Thoracic aorta (tissue), 2 donors: ENCODE results near the gene PPP1CA. TPM values are rescaled to one million over a fixed set of nuclear protein-coding genes. Genes with fewer than 3 reads are reported as not detected.

ENCODE experiments used
- ATAC-seq: fragments of 150-250 bp; one replicate; pipeline ENCODE4 v1.8.0; 2017; ENCODE audit warnings: low read depth; ENCODE audit not compliant: insufficient number of reproducible peaks, low FRiP score
- DNase-seq: peaks from one replicate; pipeline ENCODE4 v3.0.0-alpha.2; 2020; ENCODE audit warnings: low spot score
- H3K27ac ChIP-seq, 2 donors: fragments of 200-600 bp; sonication (generic); 1 replicate in 1 of 2; 2 replicates in 1 of 2; pipeline ENCODE4 v1.5.1; 2016; ENCODE audit warnings: mild to moderate bottlenecking in 2 of 2, moderate library complexity in 2 of 2
- H3K27me3 ChIP-seq: fragments of 200-600 bp; sonication (generic); replicated peaks from 2 replicates; pipeline ENCODE4 v1.6.0; 2016; ENCODE audit warnings: mild to moderate bottlenecking; ENCODE audit not compliant: insufficient read depth
- H3K36me3 ChIP-seq: fragments of 200-600 bp; sonication (generic); one replicate; pipeline ENCODE4 v1.5.1; 2016
- H3K4me1 ChIP-seq, 2 donors: fragments of 200-600 bp; sonication (generic); 1 replicate in 1 of 2; 2 replicates in 1 of 2; pipeline versions ENCODE4 v1.5.1 to v1.6.0; 2016; ENCODE audit warnings: low read depth in 2 of 2, mild to moderate bottlenecking in 1 of 2; ENCODE audit not compliant: control insufficient read depth in 1 of 2
- H3K4me3 ChIP-seq: fragments of 200-600 bp; sonication (generic); 2 replicates; pipeline ENCODE4 v1.5.1; 2016; ENCODE audit warnings: mild to moderate bottlenecking
- H3K9me3 ChIP-seq: fragments of 200-600 bp; sonication (generic); 2 replicates; pipeline ENCODE4 v1.5.1; 2016
- CTCF ChIP-seq: fragments of 200-600 bp; sonication (generic); IDR thresholded peaks from one replicate; pipeline ENCODE4 v1.5.1; 2019; ENCODE audit warnings: antibody characterized with exemption
- total RNA-seq, 2 donors: library from RNA; depleted of rRNA; stranded (reverse); fragments of >200 nt; gene quantifications; one replicate each; pipeline versions ENCODE4 v1.1.0 to v1.2.3, GENCODE V29; 2016

The PPP1CA gene
- total RNA-seq, 2 donors from 2014 or later, result 74.4 to 77.8 TPM

GRCh38 chr11:67378544-67378943 lies 23.1 kb downstream of the PPP1CA start:
- no peaks in the 10 kb centered on the region for H3K9me3 ChIP-seq
- DNase-seq (no peak), ATAC-seq (no peak)
- no peak overlapping the region for H3K27ac ChIP-seq
- H3K4me1 ChIP-seq, result peaks cover 5 to 17% of the 10 kb centered on the region in 2 donors
- H3K27me3 ChIP-seq, result no peaks in the 10 kb centered on the region
- TF ChIP-seq CTCF, result no peak
- no peaks in the 10 kb centered on the region for H3K36me3 ChIP-seq
- no peak overlapping the region for H3K4me3 ChIP-seq

GRCh38 chr11:67376873-67377808 lies 24.5 kb downstream of the PPP1CA start:
- Histone ChIP-seq H3K36me3 (no peaks in the 10 kb centered on the region), H3K27me3 (no peaks in the 10 kb centered on the region), H3K27ac (no peak overlapping the region), H3K4me3 (no peak overlapping the region), H3K9me3 (no peaks in the 10 kb centered on the region), H3K4me1 (peaks cover 5 to 18% of the 10 kb centered on the region in 2 donors)
- no peak for DNase-seq
- TF ChIP-seq CTCF, result no peak
- no peak for ATAC-seq

- no peak for ATAC-seq
- Histone ChIP-seq H3K36me3 (no peaks in the 10 kb centered on the region), H3K4me3 (no peak overlapping the region), H3K27me3 (no peaks in the 10 kb centered on the region), H3K27ac (no peak overlapping the region), H3K4me1 (peaks cover 9 to 25% of the 10 kb centered on the region in 2 donors), H3K9me3 (no peaks in the 10 kb centered on the region)
- no peak for DNase-seq
- TF ChIP-seq CTCF, result no peak
Measured at GRCh38 chr11:67376063-67376820, 25.4 kb downstream of the PPP1CA start.

GRCh38 chr11:67375320-67376055 lies 26.2 kb downstream of the PPP1CA start:
- no peak for TF ChIP-seq CTCF
- Histone ChIP-seq H3K27ac (no peak overlapping the region), H3K9me3 (no peaks in the 10 kb centered on the region), H3K4me3 (no peak overlapping the region), H3K36me3 (no peaks in the 10 kb centered on the region), H3K4me1 (peaks cover 14 to 33% of the 10 kb centered on the region in 2 donors), H3K27me3 (no peaks in the 10 kb centered on the region)
- ATAC-seq (no peak), DNase-seq (no peak)
